Measurements from ENCODE around the gene CFP.

CFP gene

DNA sequence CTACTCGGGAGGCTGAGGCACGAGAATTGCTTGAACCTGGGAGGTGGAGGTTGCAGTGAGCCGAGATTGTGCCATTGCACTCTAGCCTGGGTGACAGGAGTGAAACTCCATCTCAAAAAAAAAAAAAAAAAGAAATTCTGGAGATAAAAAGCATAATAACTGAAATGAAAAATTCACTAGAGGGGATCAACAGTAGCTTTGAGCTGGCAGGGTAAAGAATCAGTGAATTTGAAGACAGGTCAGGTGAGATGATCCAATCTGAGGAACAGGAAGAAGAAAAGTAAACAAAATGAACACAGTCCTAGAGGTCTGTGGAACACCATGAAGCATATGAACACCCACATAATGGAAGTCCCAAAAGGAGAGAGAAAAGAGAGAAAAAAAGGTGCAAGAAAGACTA is 32.5 kb downstream of the CFP start:
- DNase-seq (ENCODE audit: insufficient read length, low spot score) (no peak), FAIRE-seq (no peak)
- TF ChIP-seq, protein P1, sequence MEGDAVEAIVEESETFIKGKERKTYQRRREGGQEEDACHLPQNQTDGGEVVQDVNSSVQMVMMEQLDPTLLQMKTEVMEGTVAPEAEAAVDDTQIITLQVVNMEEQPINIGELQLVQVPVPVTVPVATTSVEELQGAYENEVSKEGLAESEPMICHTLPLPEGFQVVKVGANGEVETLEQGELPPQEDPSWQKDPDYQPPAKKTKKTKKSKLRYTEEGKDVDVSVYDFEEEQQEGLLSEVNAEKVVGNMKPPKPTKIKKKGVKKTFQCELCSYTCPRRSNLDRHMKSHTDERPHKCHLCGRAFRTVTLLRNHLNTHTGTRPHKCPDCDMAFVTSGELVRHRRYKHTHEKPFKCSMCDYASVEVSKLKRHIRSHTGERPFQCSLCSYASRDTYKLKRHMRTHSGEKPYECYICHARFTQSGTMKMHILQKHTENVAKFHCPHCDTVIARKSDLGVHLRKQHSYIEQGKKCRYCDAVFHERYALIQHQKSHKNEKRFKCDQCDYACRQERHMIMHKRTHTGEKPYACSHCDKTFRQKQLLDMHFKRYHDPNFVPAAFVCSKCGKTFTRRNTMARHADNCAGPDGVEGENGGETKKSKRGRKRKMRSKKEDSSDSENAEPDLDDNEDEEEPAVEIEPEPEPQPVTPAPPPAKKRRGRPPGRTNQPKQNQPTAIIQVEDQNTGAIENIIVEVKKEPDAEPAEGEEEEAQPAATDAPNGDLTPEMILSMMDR (IDR thresholded peaks at IDR 0.05; ENCODE audit: insufficient read depth, missing control alignments) = no peak

DNA sequence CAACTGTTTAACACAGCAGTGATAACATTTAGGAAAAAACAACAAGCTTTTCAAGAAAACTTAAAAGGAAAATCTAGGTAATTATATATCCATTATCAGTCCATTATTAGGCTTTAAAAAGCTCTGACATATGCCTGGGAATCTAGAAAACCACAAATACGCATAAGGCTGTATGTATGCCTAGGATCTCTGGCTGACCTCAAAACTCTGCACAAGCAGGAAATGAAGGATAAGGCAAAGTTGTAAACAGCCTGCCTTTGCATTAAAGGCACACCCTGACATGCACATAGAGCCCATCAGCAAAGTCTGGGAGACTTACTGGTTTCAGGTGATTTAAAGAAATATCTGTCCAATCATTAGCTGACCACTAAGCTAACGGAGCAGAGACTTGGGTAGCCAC is 33.5 kb downstream of the CFP start:
- DNase-seq (ENCODE audit: insufficient read length, low spot score) (no peak), FAIRE-seq (no peak)
- TF ChIP-seq, protein P1 (IDR thresholded peaks at IDR 0.05; ENCODE audit: insufficient read depth, missing control alignments) = no peak

DNA sequence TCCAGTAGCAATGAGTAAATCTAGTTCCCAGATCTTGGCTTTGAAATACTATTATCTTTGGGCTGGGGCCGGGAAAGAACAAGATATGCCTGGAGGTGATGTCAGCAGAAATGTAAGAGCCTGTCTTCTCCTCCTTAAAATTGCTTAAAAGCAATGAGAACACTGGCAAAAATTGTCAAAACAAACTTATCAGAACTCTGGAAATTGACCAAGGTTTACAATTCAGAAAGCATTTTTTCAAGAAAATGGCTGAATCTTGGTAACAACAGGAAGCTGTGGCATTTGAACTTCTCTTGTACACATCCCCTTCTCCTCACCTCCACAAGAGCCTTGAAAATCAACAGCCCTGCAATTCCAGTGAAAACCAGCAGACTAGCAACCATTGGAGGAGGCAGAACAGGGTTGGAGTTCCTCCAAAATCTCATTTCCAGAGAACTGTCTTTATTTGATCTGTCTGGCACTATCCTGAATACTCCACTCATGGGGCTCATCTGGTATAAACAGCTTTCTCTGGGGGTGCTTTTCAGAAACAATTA is 33.9 kb downstream of the CFP start:
- TF ChIP-seq, protein P1 (IDR thresholded peaks at IDR 0.05; ENCODE audit: insufficient read depth, missing control alignments) = no peak
- FAIRE-seq (no peak), DNase-seq (ENCODE audit: insufficient read length, low spot score) (no peak)

DNA sequence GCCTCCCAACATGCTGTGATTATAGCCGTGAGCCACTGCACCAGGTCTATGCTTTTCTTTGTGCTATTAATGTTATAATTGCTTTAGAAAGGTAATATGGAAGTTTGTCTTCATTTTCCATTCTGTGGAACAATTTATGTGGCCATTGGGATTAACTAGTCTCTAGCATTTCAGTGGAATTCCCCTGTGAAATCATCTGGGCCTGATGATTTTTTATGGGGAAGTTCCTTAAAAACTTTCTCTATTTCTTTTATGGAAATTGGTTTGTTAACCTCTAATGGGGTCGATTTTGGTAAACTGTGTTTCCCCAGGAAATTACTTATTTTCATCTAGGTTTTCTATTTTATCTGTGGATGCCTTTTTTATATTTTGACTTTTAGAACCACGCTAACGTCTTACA is 36.2 kb downstream of the CFP start:
- TF ChIP-seq, protein P1 (IDR thresholded peaks at IDR 0.05; ENCODE audit: insufficient read depth, missing control alignments) = no peak
- DNase-seq (ENCODE audit: insufficient read length, low spot score) = no peak
- no peak for FAIRE-seq

DNA sequence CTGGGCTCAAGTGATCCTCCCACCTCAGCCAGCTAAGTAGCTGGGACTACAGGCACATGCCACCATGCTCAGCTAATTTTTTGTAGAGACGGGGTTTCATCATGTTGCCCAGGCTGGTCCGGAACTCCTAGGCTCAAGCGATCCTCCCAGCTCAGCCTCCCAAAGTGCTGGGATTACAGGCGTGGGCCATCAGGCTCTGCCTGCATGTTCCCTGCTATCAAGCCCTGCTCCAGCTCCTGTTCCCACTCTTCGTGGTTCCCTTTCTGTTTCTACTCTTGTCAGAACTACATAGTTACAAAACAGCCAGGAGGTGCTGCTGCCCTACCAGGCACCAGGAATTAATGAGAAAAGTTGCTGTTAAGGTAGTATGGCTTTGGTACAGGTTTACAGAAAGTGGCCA is 38.7 kb downstream of the CFP start:
- no peak for FAIRE-seq
- no peak for DNase-seq (ENCODE audit: insufficient read length, low spot score)
- TF ChIP-seq, protein P1 (IDR thresholded peaks at IDR 0.05; ENCODE audit: insufficient read depth, missing control alignments) = no peak

DNA sequence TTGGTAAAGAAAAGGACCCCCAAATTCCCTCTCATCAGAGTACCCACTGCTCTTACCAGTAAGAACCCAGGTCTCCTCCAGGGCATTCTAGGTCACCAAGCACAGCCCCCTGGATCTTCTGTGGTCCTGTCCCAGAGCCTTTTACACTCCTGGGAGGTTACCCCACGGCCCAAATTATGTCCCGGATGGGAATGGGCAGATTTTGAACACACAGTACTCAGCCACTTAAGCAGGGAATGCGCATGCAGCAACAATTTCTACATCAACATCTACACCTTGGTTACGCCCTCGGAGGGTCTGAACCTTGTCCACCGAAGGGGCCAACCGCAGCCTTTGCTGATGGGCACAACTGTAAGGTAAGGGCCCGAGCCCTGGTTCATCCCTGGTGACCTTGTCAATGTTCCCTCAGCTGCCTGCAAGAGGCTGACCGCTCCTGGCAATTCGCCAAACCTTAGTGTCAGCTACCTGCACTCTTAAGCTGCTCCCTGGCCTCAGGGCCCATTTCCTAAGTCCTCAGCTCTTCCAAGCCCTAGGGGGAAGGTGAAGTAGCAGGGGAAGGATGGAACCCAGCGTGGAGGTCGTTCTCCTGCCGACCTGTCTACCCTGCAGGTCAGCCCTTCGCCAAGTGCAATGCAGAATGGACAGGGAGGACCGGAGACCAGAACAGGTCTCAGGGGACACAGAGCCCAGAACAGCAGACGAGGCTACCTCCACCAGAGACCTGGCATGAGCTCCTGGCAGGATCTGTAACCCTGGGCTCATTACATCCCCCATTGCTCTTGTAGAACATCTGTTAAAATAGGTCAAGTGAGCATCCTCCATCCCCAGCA is 41.6 kb downstream of the CFP start:
- no peak for FAIRE-seq
- DNase-seq (ENCODE audit: insufficient read length, low spot score) = no peak
- TF ChIP-seq, protein P1 (IDR thresholded peaks at IDR 0.05; ENCODE audit: insufficient read depth, missing control alignments) = no peak
